Thoracic aorta (tissue), 2 donors: ENCODE results near the gene KIR2DL1. TPM values are rescaled to one million over a fixed set of nuclear protein-coding genes. Genes with fewer than 3 reads are reported as not detected.
"Not testable (repeated sequence)": the region's sequence is repeated elsewhere in the genome, so short reads cannot be mapped to it uniquely, and the experiment has no call there.

ENCODE experiments used
- ATAC-seq: fragments of 150-250 bp; one replicate; pipeline ENCODE4 v1.8.0; 2017; ENCODE audit warnings: low read depth; ENCODE audit not compliant: insufficient number of reproducible peaks, low FRiP score
- DNase-seq: peaks from one replicate; pipeline ENCODE4 v3.0.0-alpha.2; 2020; ENCODE audit warnings: low spot score
- H3K27ac ChIP-seq, 2 donors: fragments of 200-600 bp; sonication (generic); 1 replicate in 1 of 2; 2 replicates in 1 of 2; pipeline ENCODE4 v1.5.1; 2016; ENCODE audit warnings: mild to moderate bottlenecking in 2 of 2, moderate library complexity in 2 of 2
- H3K27me3 ChIP-seq: fragments of 200-600 bp; sonication (generic); replicated peaks from 2 replicates; pipeline ENCODE4 v1.6.0; 2016; ENCODE audit warnings: mild to moderate bottlenecking; ENCODE audit not compliant: insufficient read depth
- H3K36me3 ChIP-seq: fragments of 200-600 bp; sonication (generic); one replicate; pipeline ENCODE4 v1.5.1; 2016
- H3K4me1 ChIP-seq, 2 donors: fragments of 200-600 bp; sonication (generic); 1 replicate in 1 of 2; 2 replicates in 1 of 2; pipeline versions ENCODE4 v1.5.1 to v1.6.0; 2016; ENCODE audit warnings: low read depth in 2 of 2, mild to moderate bottlenecking in 1 of 2; ENCODE audit not compliant: control insufficient read depth in 1 of 2
- H3K4me3 ChIP-seq: fragments of 200-600 bp; sonication (generic); 2 replicates; pipeline ENCODE4 v1.5.1; 2016; ENCODE audit warnings: mild to moderate bottlenecking
- H3K9me3 ChIP-seq: fragments of 200-600 bp; sonication (generic); 2 replicates; pipeline ENCODE4 v1.5.1; 2016
- CTCF ChIP-seq: fragments of 200-600 bp; sonication (generic); IDR thresholded peaks from one replicate; pipeline ENCODE4 v1.5.1; 2019; ENCODE audit warnings: antibody characterized with exemption
- total RNA-seq, 2 donors: library from RNA; depleted of rRNA; stranded (reverse); fragments of >200 nt; gene quantifications; one replicate each; pipeline versions ENCODE4 v1.1.0 to v1.2.3, GENCODE V29; 2016

The KIR2DL1 gene
- total RNA-seq, 2 donors from 2014 or later: not detected

- not testable (repeated sequence) for H3K36me3 ChIP-seq, H3K27me3 ChIP-seq, H3K9me3 ChIP-seq, ATAC-seq, H3K4me3 ChIP-seq, H3K4me1 ChIP-seq, H3K27ac ChIP-seq, DNase-seq
These were observed 13.3 kb downstream of the KIR2DL1 start for GRCh38 chr19:54782916-54783315.

GRCh38 chr19:54786091-54786723, 16.6 kb downstream of the KIR2DL1 start:
- not testable (repeated sequence) for H3K27ac ChIP-seq, DNase-seq, ATAC-seq

GRCh38 chr19:54788154-54788553, 18.6 kb downstream of the KIR2DL1 start:
- H3K4me1 ChIP-seq, H3K4me3 ChIP-seq, DNase-seq, ATAC-seq, H3K27ac ChIP-seq, H3K27me3 ChIP-seq, H3K9me3 ChIP-seq, H3K36me3 ChIP-seq: not testable (repeated sequence)

More at GRCh38 chr19:54786091-54786723, 16.6 kb downstream of the KIR2DL1 start:
- H3K27me3 ChIP-seq, H3K4me3 ChIP-seq, H3K36me3 ChIP-seq, H3K4me1 ChIP-seq, H3K9me3 ChIP-seq: not testable (repeated sequence)

- no peak for ATAC-seq
- H3K27ac ChIP-seq: no peak overlapping the region
- no peak overlapping the region for H3K4me3 ChIP-seq
- H3K9me3 ChIP-seq: no peaks in the 10 kb centered on the region
- H3K27me3 ChIP-seq: no peaks in the 10 kb centered on the region
- no peak for DNase-seq
- H3K4me1 ChIP-seq: no peaks in the 10 kb centered on the region
- TF ChIP-seq CTCF: no peak
- no peaks in the 10 kb centered on the region for H3K36me3 ChIP-seq
These were observed 21.1 kb downstream of the KIR2DL1 start for GRCh38 chr19:54790711-54791110.

GRCh38 chr19:54791476-54791875, 21.9 kb downstream of the KIR2DL1 start:
- no peak for ATAC-seq
- Histone ChIP-seq H3K4me1 (no peaks in the 10 kb centered on the region), H3K9me3 (no peaks in the 10 kb centered on the region), H3K27ac (no peak overlapping the region), H3K36me3 (no peaks in the 10 kb centered on the region), H3K27me3 (no peaks in the 10 kb centered on the region), H3K4me3 (no peak overlapping the region)
- TF ChIP-seq CTCF: no peak
- no peak for DNase-seq

- Histone ChIP-seq H3K4me3 (peak overlapping the region; percentile 54), H3K9me3 (no peaks in the 10 kb centered on the region), H3K4me1 (no peaks in the 10 kb centered on the region), H3K36me3 (no peaks in the 10 kb centered on the region), H3K27ac (no peak overlapping the region), H3K27me3 (no peaks in the 10 kb centered on the region)
- TF ChIP-seq CTCF: no peak
- DNase-seq (no peak), ATAC-seq (no peak)
These were observed 23.2 kb downstream of the KIR2DL1 start for GRCh38 chr19:54792814-54793213.

- no peak for TF ChIP-seq CTCF
- no peaks in the 10 kb centered on the region for H3K9me3 ChIP-seq
- H3K36me3 ChIP-seq: no peaks in the 10 kb centered on the region
- H3K27ac ChIP-seq: no peak overlapping the region
- no peaks in the 10 kb centered on the region for H3K27me3 ChIP-seq
- DNase-seq: no peak
- no peaks in the 10 kb centered on the region for H3K4me1 ChIP-seq
- H3K4me3 ChIP-seq: no peak overlapping the region
- no peak for ATAC-seq
These were observed 26.2 kb downstream of the KIR2DL1 start for GRCh38 chr19:54795758-54796157.
